Mesenchymal stem cell (in vitro differentiated cells and primary cell): ENCODE results near the gene PDPN.

Experiments used
- DNase-seq: peaks from one replicate; pipeline ENCODE4 v3.0.0-alpha.2; 2013
- H2AFZ ChIP-seq: one replicate; pipeline ENCODE4 v1.6.1; 2013; ENCODE audit warnings: low read depth, mild to moderate bottlenecking, control low read depth, inconsistent platforms, low read length, moderate library complexity
- H2AK5ac ChIP-seq: 2 replicates; pipeline ENCODE4 v1.6.1; 2013; ENCODE audit warnings: low read length, moderate library complexity, mild to moderate bottlenecking, inconsistent platforms; ENCODE audit not compliant: severe bottlenecking
- H2BK120ac ChIP-seq: one replicate; pipeline ENCODE4 v1.6.1; 2013; ENCODE audit warnings: low read depth, mild to moderate bottlenecking, inconsistent platforms, low read length, moderate library complexity
- H2BK12ac ChIP-seq, 2 experiments: one replicate each; pipeline ENCODE4 v1.6.1; 2013; ENCODE audit warnings: inconsistent platforms in 2 of 2, low read length in 2 of 2, mild to moderate bottlenecking in 2 of 2, moderate library complexity in 2 of 2, control low read depth in 1 of 2
- H2BK15ac ChIP-seq: one replicate; pipeline ENCODE4 v1.6.1; 2013; ENCODE audit warnings: mild to moderate bottlenecking, low read depth, inconsistent platforms; ENCODE audit not compliant: poor library complexity, severe bottlenecking
- H2BK5ac ChIP-seq: 2 replicates; pipeline ENCODE4 v1.6.1; 2013; ENCODE audit warnings: low read depth, mild to moderate bottlenecking, low read length, control low read depth, inconsistent platforms; ENCODE audit not compliant: poor library complexity, severe bottlenecking
- H3K14ac ChIP-seq, 2 experiments: one replicate each; pipeline ENCODE4 v1.6.1; 2013; ENCODE audit warnings: inconsistent platforms in 2 of 2, low read length in 2 of 2, control low read depth in 1 of 2, mild to moderate bottlenecking in 1 of 2, moderate library complexity in 1 of 2
- H3K18ac ChIP-seq, 2 experiments: one replicate each; pipeline ENCODE4 v1.6.1; 2013; ENCODE audit warnings: inconsistent platforms in 2 of 2, low read length in 2 of 2, control low read depth in 1 of 2, low read depth in 1 of 2, mild to moderate bottlenecking in 1 of 2
- H3K23ac ChIP-seq, 2 experiments: one replicate each; pipeline ENCODE4 v1.6.1; 2013; ENCODE audit warnings: inconsistent platforms in 2 of 2, low read length in 2 of 2, mild to moderate bottlenecking in 2 of 2, moderate library complexity in 2 of 2, control low read depth in 1 of 2
- H3K27ac ChIP-seq: 2 replicates; pipeline ENCODE4 v1.5.1; 2013; ENCODE audit warnings: mild to moderate bottlenecking, moderate library complexity, low read length, control low read depth, inconsistent platforms; ENCODE audit not compliant: poor library complexity, severe bottlenecking
- H3K27me3 ChIP-seq, 2 experiments: 2 replicates each; pipeline versions ENCODE4 v1.6.1 to v1.7.0; 2013; ENCODE audit warnings: low read length in 2 of 2, mild to moderate bottlenecking in 2 of 2, moderate library complexity in 2 of 2, control low read depth in 1 of 2, inconsistent platforms in 1 of 2; ENCODE audit not compliant: control insufficient read depth in 1 of 2, insufficient read depth in 1 of 2
- H3K36me3 ChIP-seq, 2 experiments: 2 replicates each; pipeline versions ENCODE4 v1.6.1 to v1.7.0; 2013; ENCODE audit warnings: low read length in 2 of 2, control low read depth in 1 of 2, inconsistent platforms in 1 of 2, low read depth in 1 of 2, mild to moderate bottlenecking in 1 of 2; ENCODE audit not compliant: insufficient read depth in 2 of 2, control insufficient read depth in 1 of 2
- H3K4ac ChIP-seq, 2 experiments: one replicate each; pipeline ENCODE4 v1.6.1; 2013; ENCODE audit warnings: inconsistent platforms in 2 of 2, low read length in 2 of 2, mild to moderate bottlenecking in 2 of 2, moderate library complexity in 2 of 2, control low read depth in 1 of 2, low read depth in 1 of 2
- H3K4me1 ChIP-seq: 2 replicates; pipeline ENCODE4 v1.6.1; 2013; ENCODE audit warnings: low read depth, low read length, control low read depth; ENCODE audit not compliant: control insufficient read depth, insufficient read depth
- H3K4me2 ChIP-seq: 2 replicates; pipeline ENCODE4 v1.6.1; 2013; ENCODE audit warnings: low read length, mild to moderate bottlenecking, inconsistent platforms; ENCODE audit not compliant: poor library complexity, severe bottlenecking
- H3K4me3 ChIP-seq, 2 experiments: 2 replicates each; pipeline versions ENCODE4 v1.5.1 to v1.7.0; 2013; ENCODE audit warnings: low read length in 2 of 2, mild to moderate bottlenecking in 2 of 2, control low read depth in 1 of 2, low read depth in 1 of 2; ENCODE audit not compliant: insufficient read depth in 1 of 2
- H3K79me1 ChIP-seq: replicated peaks from 2 replicates; pipeline ENCODE4 v1.6.1; 2013; ENCODE audit warnings: mild to moderate bottlenecking, control low read depth, low read length, inconsistent platforms; ENCODE audit not compliant: poor library complexity, severe bottlenecking
- H3K9ac ChIP-seq: 2 replicates; pipeline ENCODE4 v1.7.0; 2013; ENCODE audit warnings: mild to moderate bottlenecking, low read length, moderate library complexity
- H3K9me3 ChIP-seq: 2 replicates; pipeline ENCODE4 v1.7.0; 2013; ENCODE audit warnings: mild to moderate bottlenecking, low read length; ENCODE audit not compliant: control insufficient read depth
- H4K8ac ChIP-seq: one replicate; pipeline ENCODE4 v1.6.1; 2013; ENCODE audit warnings: inconsistent platforms, mild to moderate bottlenecking, low read length, moderate library complexity
- H4K91ac ChIP-seq: one replicate; pipeline ENCODE4 v1.6.1; 2013; ENCODE audit warnings: mild to moderate bottlenecking, low read length, inconsistent platforms
- WGBS: methylation state at CpG from one replicate; pipeline ENCODE4 v1.1.7; 2013; ENCODE audit warnings: mixed read lengths; 5-methylcytosine and 5-hydroxymethylcytosine counted together

The PDPN gene

GRCh38 chr1:13628711-13629110, 45.1 kb downstream of the PDPN start:
- Histone ChIP-seq H3K27me3 (no peaks in the 10 kb centered on the region), H3K9me3 (peaks cover 6% of the 10 kb centered on the region), H3K9ac (no peak overlapping the region), H3K18ac (no peak overlapping the region), H3K27ac (no peak overlapping the region), H2BK12ac (no peak overlapping the region), H3K4me2 (no peak overlapping the region), H3K36me3 (no peaks in the 10 kb centered on the region), H3K4ac (no peak overlapping the region), H2BK15ac (no peak overlapping the region), H4K8ac (no peak overlapping the region), H2BK5ac (no peak overlapping the region), H4K91ac (no peak overlapping the region), H2AFZ (no peak overlapping the region), H3K79me1 (no peaks in the 10 kb centered on the region), H3K23ac (no peak overlapping the region), H3K4me1 (no peaks in the 10 kb centered on the region), H3K4me3 (no peak overlapping the region), H2AK5ac (no peak overlapping the region), H2BK120ac (no peak overlapping the region), H3K14ac (no peak overlapping the region)
- no peak for DNase-seq
- WGBS: 80% methylated on average over 3 of the region's 5 CpGs

- DNase-seq: no peak
- H2BK120ac ChIP-seq: no peak overlapping the region
- H4K8ac ChIP-seq: no peak overlapping the region
- peaks cover 19% of the 10 kb centered on the region for H3K9me3 ChIP-seq
- H3K9ac ChIP-seq: no peak overlapping the region
- no peak overlapping the region for H3K4me3 ChIP-seq
- WGBS: 35% methylated on average over 1 of the region's 3 CpGs
- H3K14ac ChIP-seq: no peak overlapping the region
- no peak overlapping the region for H2BK15ac ChIP-seq
- H3K18ac ChIP-seq: no peak overlapping the region
- H2BK12ac ChIP-seq: no peak overlapping the region
- H3K27me3 ChIP-seq: no peaks in the 10 kb centered on the region
- no peak overlapping the region for H3K23ac ChIP-seq
- no peak overlapping the region for H2AFZ ChIP-seq
- H3K79me1 ChIP-seq: no peaks in the 10 kb centered on the region
- H4K91ac ChIP-seq: no peak overlapping the region
- no peak overlapping the region for H3K4ac ChIP-seq
- no peak overlapping the region for H2AK5ac ChIP-seq
- no peak overlapping the region for H2BK5ac ChIP-seq
- H3K4me2 ChIP-seq: no peak overlapping the region
- no peak overlapping the region for H3K27ac ChIP-seq
- no peaks in the 10 kb centered on the region for H3K36me3 ChIP-seq
- H3K4me1 ChIP-seq: no peaks in the 10 kb centered on the region
These were observed 58.8 kb downstream of the PDPN start for GRCh38 chr1:13642306-13643004.

- no peak overlapping the region for H3K4me3 ChIP-seq
- H3K27ac ChIP-seq: no peak overlapping the region
- H3K9me3 ChIP-seq: peaks cover 19% of the 10 kb centered on the region
- H3K4ac ChIP-seq: no peak overlapping the region
- H3K36me3 ChIP-seq: no peaks in the 10 kb centered on the region
- H3K23ac ChIP-seq: no peak overlapping the region
- no peak overlapping the region for H4K91ac ChIP-seq
- H2BK15ac ChIP-seq: no peak overlapping the region
- H2BK12ac ChIP-seq: no peak overlapping the region
- no peak overlapping the region for H2BK5ac ChIP-seq
- H4K8ac ChIP-seq: no peak overlapping the region
- no peak overlapping the region for H3K14ac ChIP-seq
- H3K9ac ChIP-seq: no peak overlapping the region
- no peaks in the 10 kb centered on the region for H3K4me1 ChIP-seq
- H2AFZ ChIP-seq: no peak overlapping the region
- H2BK120ac ChIP-seq: no peak overlapping the region
- H3K18ac ChIP-seq: no peak overlapping the region
- H3K4me2 ChIP-seq: no peak overlapping the region
- DNase-seq: no peak
- H3K79me1 ChIP-seq: no peaks in the 10 kb centered on the region
- WGBS: 73% methylated on average over 8 of the region's 8 CpGs
- H2AK5ac ChIP-seq: no peak overlapping the region
- no peaks in the 10 kb centered on the region for H3K27me3 ChIP-seq
These were observed 59.4 kb downstream of the PDPN start for GRCh38 chr1:13643017-13643416.

- no peak overlapping the region for H2BK15ac ChIP-seq
- no peak overlapping the region for H2BK12ac ChIP-seq
- no peak overlapping the region for H2AFZ ChIP-seq
- no peaks in the 10 kb centered on the region for H3K9me3 ChIP-seq
- no peak overlapping the region for H3K18ac ChIP-seq
- H2AK5ac ChIP-seq: no peak overlapping the region
- H3K79me1 ChIP-seq: no peaks in the 10 kb centered on the region
- 84% methylated on average over 7 of the region's 7 CpGs for WGBS
- no peak for DNase-seq
- no peaks in the 10 kb centered on the region for H3K36me3 ChIP-seq
- H4K8ac ChIP-seq: no peak overlapping the region
- H3K14ac ChIP-seq: no peak overlapping the region
- no peak overlapping the region for H3K4me3 ChIP-seq
- no peak overlapping the region for H2BK120ac ChIP-seq
- no peak overlapping the region for H3K9ac ChIP-seq
- no peak overlapping the region for H3K27ac ChIP-seq
- H4K91ac ChIP-seq: no peak overlapping the region
- H3K23ac ChIP-seq: no peak overlapping the region
- H3K27me3 ChIP-seq: no peaks in the 10 kb centered on the region
- no peak overlapping the region for H2BK5ac ChIP-seq
- H3K4ac ChIP-seq: no peak overlapping the region
- H3K4me1 ChIP-seq: no peaks in the 10 kb centered on the region
- no peak overlapping the region for H3K4me2 ChIP-seq
These were observed 62.9 kb downstream of the PDPN start for GRCh38 chr1:13646521-13646920.
